ENCODE data around the gene PRDX5. TPM values are rescaled to one million over a fixed set of nuclear protein-coding genes. Genes with fewer than 3 reads are reported as not detected.

Gene PRDX5
- total and polyA plus RNA-seq, 9 of the 15 experiments (the other 6 are each of a cell fraction or from before 2014, with no cell fraction given) = 40.8 to 327 (median 204) TPM

DNA sequence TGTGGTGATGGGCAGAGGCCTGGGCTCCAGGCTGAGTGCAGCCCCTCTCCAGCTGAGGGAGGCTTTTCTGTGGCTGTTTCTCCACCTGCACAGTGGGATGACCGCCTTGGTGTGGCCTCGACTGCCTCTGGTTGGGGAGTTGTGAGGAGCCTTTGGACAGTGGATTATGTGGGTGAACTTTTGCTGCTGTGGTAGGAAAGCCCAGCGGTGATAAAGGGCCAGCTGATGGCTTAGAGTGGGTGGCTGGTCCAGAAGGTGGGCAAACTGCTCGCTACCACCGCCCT lies 13.9 kb upstream of the PRDX5 start (continued):
- TF ChIP-seq, protein P1, sequence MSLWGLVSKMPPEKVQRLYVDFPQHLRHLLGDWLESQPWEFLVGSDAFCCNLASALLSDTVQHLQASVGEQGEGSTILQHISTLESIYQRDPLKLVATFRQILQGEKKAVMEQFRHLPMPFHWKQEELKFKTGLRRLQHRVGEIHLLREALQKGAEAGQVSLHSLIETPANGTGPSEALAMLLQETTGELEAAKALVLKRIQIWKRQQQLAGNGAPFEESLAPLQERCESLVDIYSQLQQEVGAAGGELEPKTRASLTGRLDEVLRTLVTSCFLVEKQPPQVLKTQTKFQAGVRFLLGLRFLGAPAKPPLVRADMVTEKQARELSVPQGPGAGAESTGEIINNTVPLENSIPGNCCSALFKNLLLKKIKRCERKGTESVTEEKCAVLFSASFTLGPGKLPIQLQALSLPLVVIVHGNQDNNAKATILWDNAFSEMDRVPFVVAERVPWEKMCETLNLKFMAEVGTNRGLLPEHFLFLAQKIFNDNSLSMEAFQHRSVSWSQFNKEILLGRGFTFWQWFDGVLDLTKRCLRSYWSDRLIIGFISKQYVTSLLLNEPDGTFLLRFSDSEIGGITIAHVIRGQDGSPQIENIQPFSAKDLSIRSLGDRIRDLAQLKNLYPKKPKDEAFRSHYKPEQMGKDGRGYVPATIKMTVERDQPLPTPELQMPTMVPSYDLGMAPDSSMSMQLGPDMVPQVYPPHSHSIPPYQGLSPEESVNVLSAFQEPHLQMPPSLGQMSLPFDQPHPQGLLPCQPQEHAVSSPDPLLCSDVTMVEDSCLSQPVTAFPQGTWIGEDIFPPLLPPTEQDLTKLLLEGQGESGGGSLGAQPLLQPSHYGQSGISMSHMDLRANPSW (CRISPR knock-in tag; IDR thresholded peaks at IDR 0.05) = no peak
- no peak for TF ChIP-seq ASH1L (IDR thresholded peaks at IDR 0.05; ENCODE audit: borderline replicate concordance, low read depth, partially characterized antibody)
- no peak for TF ChIP-seq KLF10 (CRISPR knock-in tag; IDR thresholded peaks at IDR 0.05)
- no peak for TF ChIP-seq ZNF134 (CRISPR knock-in tag; conservative IDR thresholded peaks at IDR 0.05)

DNA sequence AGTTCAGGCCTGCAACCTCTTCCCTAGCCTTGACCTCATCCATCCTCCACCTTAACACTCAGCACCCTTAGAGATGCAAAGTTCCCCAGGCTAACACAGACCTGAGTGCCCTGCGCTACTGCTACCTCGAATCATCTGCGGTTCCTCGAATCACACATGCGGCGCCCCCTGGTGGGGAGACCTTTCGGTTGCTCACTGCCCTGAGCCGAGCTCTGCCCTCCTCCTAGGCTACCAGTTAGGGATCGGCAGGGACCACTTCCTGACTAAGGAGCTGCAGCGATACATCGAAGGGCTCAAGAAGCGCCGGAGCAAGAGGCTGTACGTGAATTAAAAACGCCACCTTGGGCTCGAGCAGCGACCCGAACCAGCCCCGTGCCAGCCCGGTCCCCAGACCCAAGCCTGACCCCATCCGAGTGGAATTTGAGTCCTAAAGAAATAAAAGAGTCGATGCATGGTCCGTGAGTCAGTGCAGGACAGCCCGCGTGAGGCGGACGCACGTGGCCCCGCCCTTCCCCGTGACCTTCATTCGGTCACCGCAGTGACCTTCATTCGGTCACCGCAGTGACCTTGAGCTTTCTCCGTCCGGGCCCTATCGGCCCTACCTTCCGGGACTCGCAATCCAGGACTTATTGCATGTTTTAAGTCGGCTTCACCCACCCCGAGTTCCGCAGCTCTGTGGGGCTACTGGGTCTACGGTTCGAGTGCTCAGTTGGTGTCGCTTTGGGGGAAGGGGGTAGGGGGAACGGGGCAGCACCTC lies 13.4 kb upstream of the PRDX5 start:
- 1% methylated on average over 45 of the region's 46 CpGs for WGBS (ENCODE audit: insufficient coverage, low coverage, missing lambda C conversion rate)
- Histone ChIP-seq H3K9me1 (ENCODE audit: control insufficient read depth, insufficient read depth, low read length) (peaks cover 5% of the 10 kb centered on the region), H3K4me2 (ENCODE audit: insufficient read depth, low read length) (peak overlapping the region; percentile 93), H3K9me3 (replicated peaks; ENCODE audit: control insufficient read depth, insufficient read depth, low read depth, low read length) (no peaks in the 10 kb centered on the region), H3K79me2 (ENCODE audit: control insufficient read depth, insufficient read depth, low read length) (peaks cover 37% of the 10 kb centered on the region), H4K20me1 (replicated peaks; ENCODE audit: control insufficient read depth, insufficient read depth, low read length) (no peaks in the 10 kb centered on the region; the same call in 1 of the 2 replicates), H3K4me3 (peak overlapping the region; percentile 72), H3K9ac (ENCODE audit: insufficient read depth in 1 of 2, low read depth in 2 of 2, low read length in 2 of 2) (peak overlapping the region; percentile 94 to 100), H3K36me3 (ENCODE audit: control insufficient read depth, insufficient read depth, low read length) (peaks cover 22% of the 10 kb centered on the region; the same call in 2 of the 3 replicates), H3K4me1 (replicated peaks in 1 of 2; ENCODE audit: control insufficient read depth in 2 of 2, insufficient read depth in 2 of 2, low read length in 2 of 2) (peaks cover 32 to 53% of the 10 kb centered on the region in 2 experiments), H3K27me3 (ENCODE audit: control insufficient read depth in 2 of 2, insufficient read depth in 2 of 2, low read length in 2 of 2) (no peaks in the 10 kb centered on the region), H2AFZ (ENCODE audit: low read depth, low read length) (peak overlapping the region; percentile 93), H3K27ac (ENCODE audit: extremely low read depth, low read depth, low read length) (peak overlapping the region; percentile 100)
- BruUV-seq (replicated peaks) = TSS peak; percentile 97
- FAIRE-seq = no peak
- DNase-seq (ENCODE audit: extremely low read depth in 1 of 4, low spot score in 3 of 4) = peak; percentile 64 to 95 (median 76)
- CTCF ChIA-PET (ENCODE audit: low intra/inter-chr PET ratio) = interaction anchor here (1.4 kb wide), 1 partner anchor 100 kb away, joined by 10 read pairs; no protein-coding TSS in a partner anchor
- in situ Hi-C loops (cut with MboI) = no loop called here
- POLR2A ChIA-PET = interaction anchor here (0.5 to 5.8 kb wide), 18 partner anchors 13 to 1195 kb away, joined by 3 to 68 read pairs (median 4); partner anchors contain the start of genes BAD, FERMT3, NUDT22 and PPP1R14B
- ATAC-seq = peak; percentile 69
- intact Hi-C loops (cut with micrococcal nuclease) = loop anchor here (1.0 to 10.0 kb wide), 6 partner anchors 34 to 470 kb away; partner anchors contain the start of genes FKBP2, MARK2, PPP1R14B and STIP1
- no peak for TF ChIP-seq MAFF (IDR thresholded peaks at IDR 0.05; ENCODE audit: low read length)
- no peak for TF ChIP-seq SAFB2 (IDR thresholded peaks at IDR 0.05; ENCODE audit: borderline replicate concordance, low read depth, low read length, severe bottlenecking)
- TF ChIP-seq, protein P2, sequence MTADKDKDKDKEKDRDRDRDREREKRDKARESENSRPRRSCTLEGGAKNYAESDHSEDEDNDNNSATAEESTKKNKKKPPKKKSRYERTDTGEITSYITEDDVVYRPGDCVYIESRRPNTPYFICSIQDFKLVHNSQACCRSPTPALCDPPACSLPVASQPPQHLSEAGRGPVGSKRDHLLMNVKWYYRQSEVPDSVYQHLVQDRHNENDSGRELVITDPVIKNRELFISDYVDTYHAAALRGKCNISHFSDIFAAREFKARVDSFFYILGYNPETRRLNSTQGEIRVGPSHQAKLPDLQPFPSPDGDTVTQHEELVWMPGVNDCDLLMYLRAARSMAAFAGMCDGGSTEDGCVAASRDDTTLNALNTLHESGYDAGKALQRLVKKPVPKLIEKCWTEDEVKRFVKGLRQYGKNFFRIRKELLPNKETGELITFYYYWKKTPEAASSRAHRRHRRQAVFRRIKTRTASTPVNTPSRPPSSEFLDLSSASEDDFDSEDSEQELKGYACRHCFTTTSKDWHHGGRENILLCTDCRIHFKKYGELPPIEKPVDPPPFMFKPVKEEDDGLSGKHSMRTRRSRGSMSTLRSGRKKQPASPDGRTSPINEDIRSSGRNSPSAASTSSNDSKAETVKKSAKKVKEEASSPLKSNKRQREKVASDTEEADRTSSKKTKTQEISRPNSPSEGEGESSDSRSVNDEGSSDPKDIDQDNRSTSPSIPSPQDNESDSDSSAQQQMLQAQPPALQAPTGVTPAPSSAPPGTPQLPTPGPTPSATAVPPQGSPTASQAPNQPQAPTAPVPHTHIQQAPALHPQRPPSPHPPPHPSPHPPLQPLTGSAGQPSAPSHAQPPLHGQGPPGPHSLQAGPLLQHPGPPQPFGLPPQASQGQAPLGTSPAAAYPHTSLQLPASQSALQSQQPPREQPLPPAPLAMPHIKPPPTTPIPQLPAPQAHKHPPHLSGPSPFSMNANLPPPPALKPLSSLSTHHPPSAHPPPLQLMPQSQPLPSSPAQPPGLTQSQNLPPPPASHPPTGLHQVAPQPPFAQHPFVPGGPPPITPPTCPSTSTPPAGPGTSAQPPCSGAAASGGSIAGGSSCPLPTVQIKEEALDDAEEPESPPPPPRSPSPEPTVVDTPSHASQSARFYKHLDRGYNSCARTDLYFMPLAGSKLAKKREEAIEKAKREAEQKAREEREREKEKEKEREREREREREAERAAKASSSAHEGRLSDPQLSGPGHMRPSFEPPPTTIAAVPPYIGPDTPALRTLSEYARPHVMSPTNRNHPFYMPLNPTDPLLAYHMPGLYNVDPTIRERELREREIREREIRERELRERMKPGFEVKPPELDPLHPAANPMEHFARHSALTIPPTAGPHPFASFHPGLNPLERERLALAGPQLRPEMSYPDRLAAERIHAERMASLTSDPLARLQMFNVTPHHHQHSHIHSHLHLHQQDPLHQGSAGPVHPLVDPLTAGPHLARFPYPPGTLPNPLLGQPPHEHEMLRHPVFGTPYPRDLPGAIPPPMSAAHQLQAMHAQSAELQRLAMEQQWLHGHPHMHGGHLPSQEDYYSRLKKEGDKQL (CRISPR knock-in tag; IDR thresholded peaks at IDR 0.05; ENCODE audit: borderline replicate concordance) = no peak
- no peak for TF ChIP-seq FOXM1 (IDR thresholded peaks at IDR 0.05; ENCODE audit: low read depth)
- TF ChIP-seq FOXM1 (CRISPR knock-in tag; IDR thresholded peaks at IDR 0.05; ENCODE audit: low read depth) = no peak
- no peak for TF ChIP-seq KDM2B (CRISPR knock-in tag; IDR thresholded peaks at IDR 0.05)
